ENCODE data around the gene RELA.
"Not testable (repeated sequence)": the region's sequence is repeated elsewhere in the genome, so short reads cannot be mapped to it uniquely, and the experiment has no call there.

The RELA gene

DNA sequence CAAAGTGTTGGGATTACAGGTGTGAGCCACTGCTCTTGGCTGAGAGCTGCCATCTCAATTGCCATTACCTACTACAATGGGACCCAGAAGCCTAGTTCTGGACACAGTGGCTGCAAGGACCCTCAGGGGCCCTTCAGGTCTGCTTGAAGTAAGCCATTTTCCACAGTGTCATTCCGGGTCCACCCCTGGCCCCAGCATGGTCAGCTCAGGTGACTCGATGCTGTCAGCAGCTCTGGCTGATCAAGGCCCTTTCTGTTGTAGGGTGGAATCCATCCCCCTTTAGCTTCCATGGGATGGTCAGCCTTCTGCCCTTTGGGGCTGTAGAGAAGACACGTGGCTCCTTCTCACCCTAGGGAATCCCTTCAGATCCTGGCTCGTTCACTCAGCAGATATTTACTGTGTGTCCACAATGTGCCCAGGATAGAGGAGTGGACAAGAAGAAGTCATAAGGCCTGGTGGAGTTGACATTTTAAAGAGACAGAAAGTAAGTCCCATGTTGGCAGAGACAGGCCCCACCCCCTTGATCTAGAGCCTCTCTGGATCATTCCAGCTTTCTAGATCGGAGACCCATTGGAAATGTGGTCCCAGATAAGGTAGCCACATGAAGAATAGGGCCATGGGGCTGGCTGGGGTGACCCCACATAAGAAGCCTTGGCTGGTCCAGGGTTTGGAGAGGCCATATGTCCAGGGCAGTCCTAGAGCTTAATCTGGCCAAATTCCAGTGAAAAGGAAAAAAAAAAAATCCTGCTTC, 34.3 kb upstream of the RELA start:
- ChIA-PET POLR2A (no interaction called here), CTCF (interaction anchor here (0.9 to 1.3 kb wide), 5 partner anchors 9 to 74 kb away, joined by 3 read pairs; partner anchors contain the start of gene KAT5)
- TF ChIP-seq, protein P1, sequence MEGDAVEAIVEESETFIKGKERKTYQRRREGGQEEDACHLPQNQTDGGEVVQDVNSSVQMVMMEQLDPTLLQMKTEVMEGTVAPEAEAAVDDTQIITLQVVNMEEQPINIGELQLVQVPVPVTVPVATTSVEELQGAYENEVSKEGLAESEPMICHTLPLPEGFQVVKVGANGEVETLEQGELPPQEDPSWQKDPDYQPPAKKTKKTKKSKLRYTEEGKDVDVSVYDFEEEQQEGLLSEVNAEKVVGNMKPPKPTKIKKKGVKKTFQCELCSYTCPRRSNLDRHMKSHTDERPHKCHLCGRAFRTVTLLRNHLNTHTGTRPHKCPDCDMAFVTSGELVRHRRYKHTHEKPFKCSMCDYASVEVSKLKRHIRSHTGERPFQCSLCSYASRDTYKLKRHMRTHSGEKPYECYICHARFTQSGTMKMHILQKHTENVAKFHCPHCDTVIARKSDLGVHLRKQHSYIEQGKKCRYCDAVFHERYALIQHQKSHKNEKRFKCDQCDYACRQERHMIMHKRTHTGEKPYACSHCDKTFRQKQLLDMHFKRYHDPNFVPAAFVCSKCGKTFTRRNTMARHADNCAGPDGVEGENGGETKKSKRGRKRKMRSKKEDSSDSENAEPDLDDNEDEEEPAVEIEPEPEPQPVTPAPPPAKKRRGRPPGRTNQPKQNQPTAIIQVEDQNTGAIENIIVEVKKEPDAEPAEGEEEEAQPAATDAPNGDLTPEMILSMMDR (IDR thresholded peaks at IDR 0.05; ENCODE audit: control extremely low read depth, extremely low read depth, low read depth, missing control alignments): no peak
- no peak for DNase-seq (ENCODE audit: extremely low spot score)

GRCh38 chr11:65695459-65696241, 32.9 kb upstream of the RELA start:
- TF ChIP-seq, protein P1 (IDR thresholded peaks at IDR 0.05; ENCODE audit: control extremely low read depth, extremely low read depth, low read depth, missing control alignments): no peak
- CTCF ChIA-PET: interaction anchor here (1.1 to 1.5 kb wide), 5 partner anchors 10 to 28 kb away, joined by 3 to 9 read pairs (median 4); partner anchors contain the start of gene KAT5
- DNase-seq (ENCODE audit: extremely low spot score): no peak
- POLR2A ChIA-PET: no interaction called here

DNA sequence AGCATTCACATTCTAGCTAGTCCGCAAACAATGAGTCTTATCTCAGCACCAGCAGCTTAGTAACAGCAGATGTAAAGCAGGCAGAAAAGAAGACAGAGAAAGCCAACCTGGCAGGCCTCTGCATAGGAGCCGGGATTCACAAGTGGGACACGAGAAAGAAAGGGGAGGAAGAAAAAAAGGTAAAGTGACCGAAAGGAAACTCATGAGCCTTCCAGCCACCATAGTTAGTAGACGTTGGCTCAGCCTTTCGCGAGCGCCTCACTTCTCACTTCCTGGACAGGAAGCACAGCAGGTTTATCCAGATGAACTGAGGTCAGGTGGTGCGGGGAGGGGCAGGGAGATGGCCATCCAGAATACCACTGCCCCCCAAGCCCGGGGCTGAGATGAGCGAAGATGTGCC, 29.7 kb upstream of the RELA start:
- POLR2A ChIA-PET: no interaction called here
- DNase-seq (ENCODE audit: extremely low spot score): no peak
- CTCF ChIA-PET: interaction anchor here (1.5 to 1.7 kb wide), 2 partner anchors 13 to 19 kb away, joined by 4 to 6 read pairs; partner anchors contain the start of gene KAT5
- TF ChIP-seq, protein P1 (IDR thresholded peaks at IDR 0.05; ENCODE audit: control extremely low read depth, extremely low read depth, low read depth, missing control alignments): no peak

- DNase-seq (ENCODE audit: extremely low spot score); POLR2A ChIA-PET: not testable (repeated sequence)
- CTCF ChIA-PET: interaction anchor here (1.5 to 1.7 kb wide), 2 partner anchors 13 to 20 kb away, joined by 4 to 6 read pairs; partner anchors contain the start of gene KAT5
Observed at GRCh38 chr11:65691847-65692246, 29.1 kb upstream of the RELA start.

DNA sequence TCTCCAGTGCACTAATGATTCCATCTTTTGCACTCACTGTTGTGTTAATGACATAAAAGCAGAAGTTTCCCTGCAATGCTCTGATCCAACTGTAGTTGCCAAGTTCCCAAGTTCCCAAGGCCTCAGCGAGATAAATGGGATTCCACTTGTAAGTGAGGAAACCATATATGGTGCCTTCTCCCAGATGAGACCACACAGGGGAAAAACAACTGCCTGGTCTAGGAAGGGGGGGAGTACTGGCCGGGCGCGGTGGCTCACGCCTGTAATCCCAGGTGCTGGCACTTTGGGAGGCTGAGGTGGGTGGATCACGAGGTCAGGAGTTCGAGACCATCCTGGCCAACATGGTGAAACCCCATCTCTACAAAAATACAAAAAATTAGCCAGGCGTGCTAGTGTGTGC, 23.3 kb upstream of the RELA start:
- TF ChIP-seq, protein P1 (IDR thresholded peaks at IDR 0.05; ENCODE audit: control extremely low read depth, extremely low read depth, low read depth, missing control alignments): no peak
- POLR2A ChIA-PET: no interaction called here
- CTCF ChIA-PET: interaction anchor here (2.6 kb wide), 1 partner anchor 20 kb away, joined by 7 read pairs; no protein-coding TSS in a partner anchor
- DNase-seq (ENCODE audit: extremely low spot score): no peak

DNA sequence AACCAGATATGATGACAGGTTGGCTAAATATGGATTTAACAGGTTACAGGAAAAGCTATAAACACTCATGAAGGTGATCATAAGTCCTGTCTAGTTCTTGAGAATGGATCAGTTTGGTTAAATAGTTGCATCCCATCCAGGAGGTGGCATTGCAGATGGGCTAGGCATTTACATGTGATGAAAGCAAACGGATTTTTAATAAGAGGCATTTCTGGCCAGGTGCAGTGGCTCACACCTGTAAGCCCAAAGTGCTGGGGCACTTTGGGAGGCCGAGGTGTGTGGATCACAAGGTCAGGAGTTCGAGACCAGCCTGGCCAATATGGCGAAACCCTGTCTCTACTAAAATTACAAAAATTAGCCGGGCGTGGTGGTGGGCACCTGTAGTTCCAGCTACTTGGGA, 20.8 kb upstream of the RELA start:
- CTCF ChIA-PET: interaction anchor here (1.0 to 1.2 kb wide), 2 partner anchors 28 to 95 kb away, joined by 3 read pairs; partner anchors contain the start of gene KAT5
- POLR2A ChIA-PET; DNase-seq (ENCODE audit: extremely low spot score): not testable (repeated sequence)

GRCh38 chr11:65680192-65680743, 17.6 kb upstream of the RELA start:
- no peak for DNase-seq (ENCODE audit: extremely low spot score)
- ChIA-PET POLR2A (no interaction called here), CTCF (no interaction called here)
- TF ChIP-seq, protein P1 (IDR thresholded peaks at IDR 0.05; ENCODE audit: control extremely low read depth, extremely low read depth, low read depth, missing control alignments): no peak
